ENCODE measurements around the gene CFAP410. TPM values are rescaled to one million over a fixed set of nuclear protein-coding genes. Genes with fewer than 3 reads are reported as not detected.

The CFAP410 gene
- total RNA-seq, 6 experiments from 2014 or later = 6.9 to 15.4 (median 13.1) TPM

- no peak for DNase-seq
- Histone ChIP-seq H3K36me3 (peaks cover 0 to 15% (median 0%) of the 10 kb centered on the region in 4 donors), H3K4me3 (no peak overlapping the region), H3K4me1 (no peaks in the 10 kb centered on the region), H3K27me3 (no peaks in the 10 kb centered on the region), H3K27ac (no peak overlapping the region), H3K9me3 (no peaks in the 10 kb centered on the region)
- TF ChIP-seq POLR2A (IDR thresholded peaks at IDR 0.05) (no peak), CTCF (IDR thresholded peaks at IDR 0.05) (no peak)
- ATAC-seq = peak in 1 of 4 donors; percentile 2
- intact Hi-C loops (cut with DNase I) = no loop called here
- WGBS (ENCODE audit: insufficient coverage, low coverage, low lambda C conversion rate, missing lambda C conversion rate) = no CpG with 5 or more reads among the region's 25 CpGs
These were observed 10.8 kb downstream of the CFAP410 start for GRCh38 chr21:44328242-44328895.

- no peaks in the 10 kb centered on the region for H3K4me1 ChIP-seq
- no peaks in the 10 kb centered on the region for H3K9me3 ChIP-seq
- ATAC-seq (no peak), DNase-seq (no peak)
- no peak for TF ChIP-seq POLR2A (IDR thresholded peaks at IDR 0.05)
- TF ChIP-seq CTCF (IDR thresholded peaks at IDR 0.05) = no peak
- H3K27ac ChIP-seq = no peak overlapping the region
- H3K27me3 ChIP-seq = no peaks in the 10 kb centered on the region
- H3K36me3 ChIP-seq = peaks cover 0 to 19% (median 0%) of the 10 kb centered on the region in 4 donors
- WGBS (ENCODE audit: insufficient coverage, low coverage, low lambda C conversion rate, missing lambda C conversion rate) = no CpG with 5 or more reads among the region's 11 CpGs
- intact Hi-C loops (cut with DNase I) = no loop called here
- no peak overlapping the region for H3K4me3 ChIP-seq
These were observed 11.6 kb downstream of the CFAP410 start for GRCh38 chr21:44327603-44327974.

GRCh38 chr21:44326716-44327602, 12.2 kb downstream of the CFAP410 start:
- Histone ChIP-seq H3K27ac (no peak overlapping the region), H3K4me3 (no peak overlapping the region), H3K27me3 (no peaks in the 10 kb centered on the region), H3K36me3 (peaks cover 0 to 25% (median 0%) of the 10 kb centered on the region in 4 donors), H3K9me3 (no peaks in the 10 kb centered on the region), H3K4me1 (no peaks in the 10 kb centered on the region)
- TF ChIP-seq POLR2A (IDR thresholded peaks at IDR 0.05) (no peak), CTCF (IDR thresholded peaks at IDR 0.05) (no peak)
- ATAC-seq (no peak), DNase-seq (no peak)
- intact Hi-C loops (cut with DNase I) = no loop called here
- WGBS (ENCODE audit: insufficient coverage, low coverage, low lambda C conversion rate, missing lambda C conversion rate) = no CpG with 5 or more reads among the region's 26 CpGs

- Histone ChIP-seq H3K27me3 (no peaks in the 10 kb centered on the region), H3K27ac (no peak overlapping the region), H3K36me3 (peaks cover 0 to 27% (median 0%) of the 10 kb centered on the region in 4 donors), H3K4me1 (no peaks in the 10 kb centered on the region), H3K9me3 (no peaks in the 10 kb centered on the region), H3K4me3 (no peak overlapping the region)
- ATAC-seq (no peak), DNase-seq (no peak)
- 100% methylated on average over 1 of the region's 13 CpGs for WGBS (ENCODE audit: insufficient coverage, low coverage, low lambda C conversion rate, missing lambda C conversion rate)
- intact Hi-C loops (cut with DNase I) = no loop called here
- TF ChIP-seq CTCF (IDR thresholded peaks at IDR 0.05) (no peak), POLR2A (IDR thresholded peaks at IDR 0.05) (no peak)
These were observed 12.9 kb downstream of the CFAP410 start for GRCh38 chr21:44326272-44326647.
